H9 (cell line): ENCODE results near the gene FAM53A. TPM values are rescaled to one million over a fixed set of nuclear protein-coding genes. Genes with fewer than 3 reads are reported as not detected.

Experiments used
- DNase-seq: peaks from one replicate; pipeline ENCODE4 v3.0.0-alpha.2; 2017
- H2AFZ ChIP-seq: one replicate; pipeline ENCODE4 v1.6.1; 2013; ENCODE audit warnings: mild to moderate bottlenecking, low read length, control low read depth, moderate library complexity
- H2AK5ac ChIP-seq: 2 replicates; pipeline ENCODE4 v1.6.1; 2013; ENCODE audit warnings: low read length, control low read depth, mixed read lengths; ENCODE audit not compliant: insufficient read length
- H2BK120ac ChIP-seq: one replicate; pipeline ENCODE4 v1.6.1; 2013; ENCODE audit warnings: low read depth, mild to moderate bottlenecking, low read length, control low read depth, inconsistent platforms; ENCODE audit not compliant: poor library complexity, severe bottlenecking
- H2BK12ac ChIP-seq: 2 replicates; pipeline ENCODE4 v1.6.1; 2013; ENCODE audit warnings: low read length, control low read depth, mixed read lengths, low read depth; ENCODE audit not compliant: insufficient read length
- H2BK15ac ChIP-seq: 2 replicates; pipeline ENCODE4 v1.6.1; 2013; ENCODE audit warnings: low read depth, low read length, control low read depth
- H2BK20ac ChIP-seq: one replicate; pipeline ENCODE4 v1.6.1; 2013; ENCODE audit warnings: low read depth, mild to moderate bottlenecking, low read length, control low read depth, inconsistent platforms; ENCODE audit not compliant: poor library complexity, severe bottlenecking
- H2BK5ac ChIP-seq: 2 replicates; pipeline ENCODE4 v1.6.1; 2013; ENCODE audit warnings: low read length, control low read depth, mixed read lengths; ENCODE audit not compliant: insufficient read length
- H3K14ac ChIP-seq: 2 replicates; pipeline ENCODE4 v1.6.1; 2013; ENCODE audit warnings: low read length, control low read depth; ENCODE audit not compliant: insufficient read depth
- H3K18ac ChIP-seq: 2 replicates; pipeline ENCODE4 v1.6.1; 2013; ENCODE audit warnings: low read depth, mild to moderate bottlenecking, mixed read lengths, low read length, control low read depth; ENCODE audit not compliant: insufficient read length
- H3K23ac ChIP-seq: 2 replicates; pipeline ENCODE4 v1.6.1; 2013; ENCODE audit warnings: low read length, control low read depth, mixed read lengths, low read depth; ENCODE audit not compliant: insufficient read length
- H3K23me2 ChIP-seq: 2 replicates; pipeline ENCODE4 v1.6.1; 2013; ENCODE audit warnings: low read depth, mild to moderate bottlenecking, mixed read lengths, low read length, control low read depth; ENCODE audit not compliant: insufficient read length, poor library complexity, severe bottlenecking
- H3K27ac ChIP-seq: 2 replicates; pipeline ENCODE4 v1.5.1; 2013; ENCODE audit warnings: low read length, control low read depth, mixed read lengths, low read depth; ENCODE audit not compliant: insufficient read length
- H3K27me3 ChIP-seq: 2 replicates; pipeline ENCODE4 v1.6.1; 2013; ENCODE audit warnings: low read length, control low read depth, inconsistent platforms; ENCODE audit not compliant: insufficient read depth
- H3K4ac ChIP-seq: 2 replicates; pipeline ENCODE4 v1.6.1; 2013; ENCODE audit warnings: low read depth, mild to moderate bottlenecking, control low read depth, inconsistent platforms, low read length, moderate library complexity
- H3K4me1 ChIP-seq: 2 replicates; pipeline ENCODE4 v1.6.1; 2013; ENCODE audit warnings: low read length, control low read depth, inconsistent platforms; ENCODE audit not compliant: insufficient read depth
- H3K4me2 ChIP-seq: 2 replicates; pipeline ENCODE4 v1.6.1; 2013; ENCODE audit warnings: low read length, control low read depth, mixed read lengths; ENCODE audit not compliant: insufficient read length, insufficient read depth
- H3K56ac ChIP-seq: 2 replicates; pipeline ENCODE4 v1.6.1; 2013; ENCODE audit warnings: low read depth, mild to moderate bottlenecking, mixed read lengths, low read length, control low read depth; ENCODE audit not compliant: insufficient read length
- H3K79me1 ChIP-seq: 2 replicates; pipeline ENCODE4 v1.6.1; 2013; ENCODE audit warnings: low read depth, mild to moderate bottlenecking, moderate library complexity, low read length, control low read depth, inconsistent platforms; ENCODE audit not compliant: insufficient read depth, poor library complexity, severe bottlenecking
- H3K79me2 ChIP-seq: 2 replicates; pipeline ENCODE4 v1.6.1; 2013; ENCODE audit warnings: low read length, control low read depth, inconsistent platforms; ENCODE audit not compliant: insufficient read depth
- H3K9ac ChIP-seq: 2 replicates; pipeline ENCODE4 v1.6.1; 2013; ENCODE audit warnings: low read length, control low read depth, mixed read lengths; ENCODE audit not compliant: insufficient read length; ENCODE audit errors: extremely low read depth
- H3K9me3 ChIP-seq: one replicate; pipeline ENCODE4 v1.6.1; 2013; ENCODE audit warnings: low read depth, low read length, inconsistent platforms; ENCODE audit not compliant: control insufficient read depth
- H3T11ph ChIP-seq: one replicate; pipeline ENCODE4 v1.6.1; 2013; ENCODE audit warnings: mild to moderate bottlenecking, low read length, control low read depth, inconsistent platforms
- H4K20me1 ChIP-seq: one replicate; pipeline ENCODE4 v1.6.1; 2013; ENCODE audit not compliant: control insufficient read depth, insufficient read length, insufficient read depth
- H4K5ac ChIP-seq: 2 replicates; pipeline ENCODE4 v1.6.1; 2013; ENCODE audit warnings: low read depth, mild to moderate bottlenecking, mixed read lengths, low read length, control low read depth; ENCODE audit not compliant: insufficient read length
- H4K8ac ChIP-seq: replicated peaks from 2 replicates; pipeline ENCODE4 v1.6.1; 2013; ENCODE audit warnings: low read length, control low read depth, mixed read lengths, low read depth; ENCODE audit not compliant: insufficient read length
- H4K91ac ChIP-seq: 2 replicates; pipeline ENCODE4 v1.6.1; 2013; ENCODE audit warnings: low read depth, mild to moderate bottlenecking, moderate library complexity, mixed read lengths, low read length, control low read depth; ENCODE audit not compliant: insufficient read length
- H3K27ac Mint-ChIP-seq, 3 experiments: 2 replicates in 2 of 3; 3 replicates in 1 of 3; pipeline ENCODE4 v1.8.0; 2020 to 2021; ENCODE audit warnings: mixed read lengths in 3 of 3, mild to moderate bottlenecking in 1 of 3, moderate library complexity in 1 of 3
- H3K27me3 Mint-ChIP-seq: 2 replicates; pipeline ENCODE4 v1.8.0; 2021; ENCODE audit warnings: low read depth, mild to moderate bottlenecking, moderate library complexity, mixed read lengths
- H3K36me3 Mint-ChIP-seq, 3 experiments: 2 replicates in 2 of 3; 3 replicates in 1 of 3; pipeline ENCODE4 v1.8.0; 2020 to 2021; ENCODE audit warnings: low read depth in 3 of 3, mixed read lengths in 3 of 3; ENCODE audit not compliant: insufficient read depth in 1 of 3
- H3K4me1 Mint-ChIP-seq, 2 experiments: 2 replicates each; pipeline ENCODE4 v1.8.0; 2020; ENCODE audit warnings: mixed read lengths in 2 of 2
- H3K4me3 Mint-ChIP-seq, 2 experiments: 2 replicates in 1 of 2; 3 replicates in 1 of 2; pipeline ENCODE4 v1.8.0; 2020 to 2021; ENCODE audit warnings: mild to moderate bottlenecking in 2 of 2, mixed read lengths in 2 of 2, moderate library complexity in 1 of 2
- H3K9me3 Mint-ChIP-seq, 2 experiments: 2 replicates in 1 of 2; 3 replicates in 1 of 2; pipeline ENCODE4 v1.8.0; 2020; ENCODE audit warnings: mild to moderate bottlenecking in 2 of 2, mixed read lengths in 2 of 2, moderate library complexity in 1 of 2
- WGBS: extraction: QIAGEN DNeasy Blood & Tissue Kit; methylation state at CpG from one replicate; pipeline ENCODE4 v1.1.7; 2013; ENCODE audit warnings: missing lambda C conversion rate, low lambda C conversion rate, mixed read lengths; ENCODE audit not compliant: insufficient read length; ENCODE audit errors: extremely low coverage; 5-methylcytosine and 5-hydroxymethylcytosine counted together
- total RNA-seq: library from RNA; stranded (reverse); gene quantifications from 2 replicates; pipeline ENCODE4 v1.2.1, GENCODE V29; 2021
- TF ChIP-seq, protein P1 (sequence below): fragments of 200-600 bp; sonication (generic); conservative IDR thresholded peaks from 3 replicates; pipeline ENCODE4 v1.8.0; 2021; ENCODE audit warnings: antibody characterized with exemption, mild to moderate bottlenecking

Gene FAM53A
- total RNA-seq, 1 experiment from 2014 or later = 2.4 TPM

GRCh38 chr4:1592068-1592708 is 91.9 kb downstream of the FAM53A start:
- Histone ChIP-seq H3K18ac (no peak overlapping the region), H2BK20ac (no peak overlapping the region), H3K23me2 (no peaks in the 10 kb centered on the region), H3K79me2 (no peaks in the 10 kb centered on the region), H4K20me1 (no peaks in the 10 kb centered on the region), H4K91ac (no peak overlapping the region), H4K5ac (no peak overlapping the region), H2AFZ (no peak overlapping the region), H2BK12ac (no peak overlapping the region), H2BK5ac (no peak overlapping the region), H3K56ac (no peak overlapping the region), H3T11ph (no peak overlapping the region), H3K4me1 (no peaks in the 10 kb centered on the region), H2BK15ac (no peak overlapping the region), H3K27me3 (no peaks in the 10 kb centered on the region), H3K23ac (no peak overlapping the region), H3K27ac (no peak overlapping the region), H3K9ac (no peak overlapping the region), H4K8ac (no peak overlapping the region), H2AK5ac (no peak overlapping the region), H3K4me2 (no peak overlapping the region), H3K14ac (no peak overlapping the region), H2BK120ac (no peak overlapping the region), H3K4ac (no peak overlapping the region), H3K79me1 (no peaks in the 10 kb centered on the region), H3K9me3 (no peaks in the 10 kb centered on the region)
- no CpG with 5 or more reads among the region's 36 CpGs for WGBS
- Mint-ChIP-seq H3K27ac (no peak overlapping the region), H3K27me3 (peaks cover 14% of the 10 kb centered on the region), H3K4me1 (peaks cover 3 to 9% of the 10 kb centered on the region in 2 experiments; a peak in 3 of 4 replicates), H3K4me3 (no peak overlapping the region), H3K36me3 (peaks cover 2 to 4% (median 2%) of the 10 kb centered on the region in 3 experiments; a peak in 3 of 7 replicates), H3K9me3 (peaks cover 12 to 21% of the 10 kb centered on the region in 2 experiments; a peak in 4 of 5 replicates)
- DNase-seq = no peak
- TF ChIP-seq, protein P1, sequence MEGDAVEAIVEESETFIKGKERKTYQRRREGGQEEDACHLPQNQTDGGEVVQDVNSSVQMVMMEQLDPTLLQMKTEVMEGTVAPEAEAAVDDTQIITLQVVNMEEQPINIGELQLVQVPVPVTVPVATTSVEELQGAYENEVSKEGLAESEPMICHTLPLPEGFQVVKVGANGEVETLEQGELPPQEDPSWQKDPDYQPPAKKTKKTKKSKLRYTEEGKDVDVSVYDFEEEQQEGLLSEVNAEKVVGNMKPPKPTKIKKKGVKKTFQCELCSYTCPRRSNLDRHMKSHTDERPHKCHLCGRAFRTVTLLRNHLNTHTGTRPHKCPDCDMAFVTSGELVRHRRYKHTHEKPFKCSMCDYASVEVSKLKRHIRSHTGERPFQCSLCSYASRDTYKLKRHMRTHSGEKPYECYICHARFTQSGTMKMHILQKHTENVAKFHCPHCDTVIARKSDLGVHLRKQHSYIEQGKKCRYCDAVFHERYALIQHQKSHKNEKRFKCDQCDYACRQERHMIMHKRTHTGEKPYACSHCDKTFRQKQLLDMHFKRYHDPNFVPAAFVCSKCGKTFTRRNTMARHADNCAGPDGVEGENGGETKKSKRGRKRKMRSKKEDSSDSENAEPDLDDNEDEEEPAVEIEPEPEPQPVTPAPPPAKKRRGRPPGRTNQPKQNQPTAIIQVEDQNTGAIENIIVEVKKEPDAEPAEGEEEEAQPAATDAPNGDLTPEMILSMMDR = no peak
